HG03457 (cell line): ENCODE measurements around the gene BTBD8.

Experiments
- ATAC-seq: cut with Tn5 transposase; IDR thresholded peaks from one replicate; pipeline ENCODE4 v1.9.1; 2021; ENCODE audit warnings: moderate number of reproducible peaks; ENCODE audit not compliant: unreplicated experiment

Gene BTBD8

GRCh38 chr1:92091625-92092024 is 11.5 kb downstream of the BTBD8 start:
- no peak for ATAC-seq

- no peak for ATAC-seq
Observed at GRCh38 chr1:92094090-92094489, 13.9 kb downstream of the BTBD8 start.

- ATAC-seq: no peak
Observed at GRCh38 chr1:92094595-92094994, 14.4 kb downstream of the BTBD8 start.

- ATAC-seq: no peak
Observed at GRCh38 chr1:92095874-92096273, 15.7 kb downstream of the BTBD8 start.

GRCh38 chr1:92096317-92096716 is 16.2 kb downstream of the BTBD8 start:
- ATAC-seq: no peak

- ATAC-seq: no peak
Observed at GRCh38 chr1:92105546-92106081, 25.5 kb downstream of the BTBD8 start.

GRCh38 chr1:92108631-92109030 is 28.5 kb downstream of the BTBD8 start:
- no peak for ATAC-seq

- ATAC-seq: no peak
Observed at GRCh38 chr1:92117526-92117925, 37.4 kb downstream of the BTBD8 start.

GRCh38 chr1:92118826-92119225 is 38.7 kb downstream of the BTBD8 start:
- ATAC-seq: no peak

GRCh38 chr1:92123868-92124267 is 43.7 kb downstream of the BTBD8 start:
- ATAC-seq: no peak

GRCh38 chr1:92125204-92125603 is 45.1 kb downstream of the BTBD8 start:
- ATAC-seq: no peak

GRCh38 chr1:92126088-92126487 is 45.9 kb downstream of the BTBD8 start:
- ATAC-seq: no peak

- ATAC-seq: no peak
Observed at GRCh38 chr1:92134331-92134730, 54.2 kb downstream of the BTBD8 start.

GRCh38 chr1:92136341-92136740 is 56.2 kb downstream of the BTBD8 start:
- ATAC-seq: no peak

- ATAC-seq: no peak
Observed at GRCh38 chr1:92154934-92155333, 74.8 kb downstream of the BTBD8 start.

GRCh38 chr1:92159593-92159992 is 79.4 kb downstream of the BTBD8 start:
- no peak for ATAC-seq

- no peak for ATAC-seq
Observed at GRCh38 chr1:92165389-92165788, 85.2 kb downstream of the BTBD8 start.

GRCh38 chr1:92167151-92167550 is 87.0 kb downstream of the BTBD8 start:
- no peak for ATAC-seq

- ATAC-seq: no peak
Observed at GRCh38 chr1:92168657-92169056, 88.5 kb downstream of the BTBD8 start.

- no peak for ATAC-seq
Observed at GRCh38 chr1:92169214-92170005, 89.3 kb downstream of the BTBD8 start.

GRCh38 chr1:92184632-92185031 is 104.5 kb downstream of the BTBD8 start:
- no peak for ATAC-seq

GRCh38 chr1:92186081-92186480 is 105.9 kb downstream of the BTBD8 start:
- ATAC-seq: no peak
